Body of pancreas (tissue), 4 donors: ENCODE measurements around the gene PSD4.

Experiments
- CTCF ChIP-seq, 7 experiments: fragments of 450-650 bp in 4 of 7; fragments of 200-600 bp in 3 of 7; sonication (generic) in 3 of 7; IDR thresholded peaks; one replicate each; pipeline ENCODE4 v1.5.1; 2016 to 2019; ENCODE audit warnings: antibody characterized with exemption in 7 of 7
- POLR2A ChIP-seq, 3 donors: fragments of 450-650 bp; IDR thresholded peaks; one replicate each; pipeline ENCODE4 v1.6.1; 2016; ENCODE audit warnings: antibody characterized with exemption in 3 of 3, mild to moderate bottlenecking in 2 of 3

- TF ChIP-seq CTCF (IDR thresholded peaks at IDR 0.05): no peak
- TF ChIP-seq POLR2A (IDR thresholded peaks at IDR 0.05): no peak
Measured at GRCh38 chr2:113183703-113184102, 9.9 kb downstream of the PSD4 start.
